ENCODE data around the gene SKAP2.

Gene SKAP2

GRCh38 chr7:26815426-26815825 is 49.0 kb downstream of the SKAP2 start:
- intact Hi-C loops (cut with DNase I; ENCODE audit: low total_unique reads), result no loop called here
- no peaks in the 10 kb centered on the region for H3K4me1 ChIP-seq
- H3K9me3 ChIP-seq, result no peaks in the 10 kb centered on the region
- no peak for TF ChIP-seq CTCF (IDR thresholded peaks at IDR 0.05)
- no peak overlapping the region for H3K27ac ChIP-seq
- no peaks in the 10 kb centered on the region for H3K36me3 ChIP-seq
- H3K4me3 ChIP-seq, result no peak overlapping the region
- H3K27me3 ChIP-seq, result no peaks in the 10 kb centered on the region
- DNase-seq, result no peak

DNA sequence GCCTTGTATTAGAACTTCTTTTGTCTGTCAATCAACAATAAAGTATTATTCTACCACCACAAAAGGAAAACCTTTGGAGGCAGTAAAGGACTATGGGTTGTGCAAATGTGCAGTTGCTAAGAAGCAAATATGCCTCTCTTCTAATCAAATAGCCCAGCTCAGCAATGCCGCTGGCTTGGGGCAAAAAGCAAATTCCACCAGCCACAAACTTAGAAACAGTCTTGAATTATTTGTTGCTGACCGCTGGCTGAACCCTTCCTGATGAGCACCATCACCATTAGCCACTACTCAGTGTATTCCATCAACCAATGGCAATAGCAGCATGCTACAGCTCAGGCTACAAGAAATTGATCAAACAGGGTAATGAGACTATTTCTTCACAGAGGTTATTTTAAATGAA is 51.0 kb downstream of the SKAP2 start:
- no peaks in the 10 kb centered on the region for H3K9me3 ChIP-seq
- TF ChIP-seq CTCF (IDR thresholded peaks at IDR 0.05), result no peak
- no peaks in the 10 kb centered on the region for H3K27me3 ChIP-seq
- intact Hi-C loops (cut with DNase I; ENCODE audit: low total_unique reads), result no loop called here
- no peak for DNase-seq
- no peaks in the 10 kb centered on the region for H3K4me1 ChIP-seq
- no peak overlapping the region for H3K27ac ChIP-seq
- no peaks in the 10 kb centered on the region for H3K36me3 ChIP-seq
- H3K4me3 ChIP-seq, result no peak overlapping the region

GRCh38 chr7:26794541-26794940 is 69.8 kb downstream of the SKAP2 start:
- Histone ChIP-seq H3K4me1 (no peaks in the 10 kb centered on the region), H3K36me3 (no peaks in the 10 kb centered on the region), H3K27ac (no peak overlapping the region), H3K4me3 (no peak overlapping the region), H3K9me3 (no peaks in the 10 kb centered on the region), H3K27me3 (no peaks in the 10 kb centered on the region)
- no peak for DNase-seq
- intact Hi-C loops (cut with DNase I; ENCODE audit: low total_unique reads), result no loop called here
- no peak for TF ChIP-seq CTCF (IDR thresholded peaks at IDR 0.05)

DNA sequence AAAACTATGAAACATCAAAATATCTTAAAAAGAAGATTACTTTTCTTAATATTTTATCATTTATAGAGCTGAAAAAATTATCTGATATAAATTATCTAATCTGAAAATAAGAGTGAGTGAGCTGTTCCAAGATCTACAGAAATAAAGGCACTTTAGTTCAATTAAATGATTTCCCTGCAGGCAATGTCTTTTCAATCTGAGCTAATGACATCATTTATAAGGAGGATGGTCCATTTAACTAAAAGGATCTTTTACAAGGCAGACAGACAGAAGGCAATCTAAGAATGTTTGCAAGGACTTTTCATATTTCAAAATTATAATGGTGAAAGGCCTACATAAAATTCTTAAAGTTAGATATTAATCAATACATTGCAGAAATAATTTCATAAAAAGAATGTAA is 71.8 kb downstream of the SKAP2 start:
- H3K27me3 ChIP-seq, result no peaks in the 10 kb centered on the region
- H3K27ac ChIP-seq, result no peak overlapping the region
- no peaks in the 10 kb centered on the region for H3K9me3 ChIP-seq
- no peak for DNase-seq
- H3K36me3 ChIP-seq, result no peaks in the 10 kb centered on the region
- H3K4me3 ChIP-seq, result no peak overlapping the region
- TF ChIP-seq CTCF (IDR thresholded peaks at IDR 0.05), result no peak
- no peaks in the 10 kb centered on the region for H3K4me1 ChIP-seq
- intact Hi-C loops (cut with DNase I; ENCODE audit: low total_unique reads), result no loop called here

GRCh38 chr7:26792006-26792405 is 72.4 kb downstream of the SKAP2 start:
- Histone ChIP-seq H3K27ac (no peak overlapping the region), H3K4me3 (no peak overlapping the region), H3K27me3 (no peaks in the 10 kb centered on the region), H3K4me1 (no peaks in the 10 kb centered on the region), H3K36me3 (no peaks in the 10 kb centered on the region), H3K9me3 (no peaks in the 10 kb centered on the region)
- TF ChIP-seq CTCF (IDR thresholded peaks at IDR 0.05), result no peak
- intact Hi-C loops (cut with DNase I; ENCODE audit: low total_unique reads), result no loop called here
- DNase-seq, result no peak

- no peak overlapping the region for H3K27ac ChIP-seq
- H3K9me3 ChIP-seq, result no peaks in the 10 kb centered on the region
- H3K36me3 ChIP-seq, result no peaks in the 10 kb centered on the region
- no peak overlapping the region for H3K4me3 ChIP-seq
- H3K27me3 ChIP-seq, result no peaks in the 10 kb centered on the region
- TF ChIP-seq CTCF (IDR thresholded peaks at IDR 0.05), result no peak
- no peaks in the 10 kb centered on the region for H3K4me1 ChIP-seq
- intact Hi-C loops (cut with DNase I; ENCODE audit: low total_unique reads), result no loop called here
- DNase-seq, result no peak
Measured at GRCh38 chr7:26789481-26790184, 74.8 kb downstream of the SKAP2 start.
